ENCODE measurements around the gene DHX38.

DHX38 gene

DNA sequence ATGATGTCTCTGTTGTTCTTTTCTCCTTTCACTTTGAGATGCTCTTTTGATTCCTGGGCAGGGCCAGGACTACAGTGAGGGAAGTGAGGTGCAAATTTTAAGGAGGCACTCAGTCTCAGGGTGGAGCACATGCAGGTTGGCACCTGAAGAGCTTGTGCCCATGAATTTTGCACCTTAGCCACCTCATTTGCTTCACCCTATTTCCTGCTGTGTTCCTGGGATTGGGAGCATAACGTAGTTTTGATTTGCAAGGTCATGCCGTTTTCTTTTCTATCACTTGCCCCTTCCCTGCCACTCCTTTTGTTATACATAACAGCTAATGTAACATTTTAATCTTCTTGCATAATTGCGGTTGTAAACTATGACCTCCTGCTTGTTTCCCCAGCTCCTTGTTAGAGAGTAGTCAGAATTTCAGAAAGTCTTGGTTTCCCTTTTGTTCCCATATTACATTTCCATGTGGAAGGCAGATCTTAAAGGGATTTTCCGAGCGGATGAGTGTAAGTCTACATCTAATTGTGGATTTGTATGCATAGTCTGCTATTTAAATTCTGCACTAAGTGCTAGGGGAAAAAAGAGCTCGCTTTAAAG, 68.6 kb downstream of the DHX38 start:
- DNase-seq (ENCODE audit: low read depth in 2 of 2, low spot score in 1 of 2) = no peak

Data from stimulated activated CD8-positive, alpha-beta memory T cell treated with anti-CD3 and anti-CD28 coated beads, Interleukin-4, amount 100 ng/mL, for 4 hours (primary cell).